NCI-H1436 (cell line): Measurements from ENCODE around the gene PRM3.

Experiments used
- DNase-seq: peaks from one replicate; lab custom pipeline; 2025; lab: John Stamatoyannopoulos, UW

Gene PRM3

GRCh38 chr16:11242658-11243057 is 30.8 kb downstream of the PRM3 start:
- DNase-seq, result no peak

- no peak for DNase-seq
These were observed 31.8 kb downstream of the PRM3 start for GRCh38 chr16:11241480-11242204.

DNA sequence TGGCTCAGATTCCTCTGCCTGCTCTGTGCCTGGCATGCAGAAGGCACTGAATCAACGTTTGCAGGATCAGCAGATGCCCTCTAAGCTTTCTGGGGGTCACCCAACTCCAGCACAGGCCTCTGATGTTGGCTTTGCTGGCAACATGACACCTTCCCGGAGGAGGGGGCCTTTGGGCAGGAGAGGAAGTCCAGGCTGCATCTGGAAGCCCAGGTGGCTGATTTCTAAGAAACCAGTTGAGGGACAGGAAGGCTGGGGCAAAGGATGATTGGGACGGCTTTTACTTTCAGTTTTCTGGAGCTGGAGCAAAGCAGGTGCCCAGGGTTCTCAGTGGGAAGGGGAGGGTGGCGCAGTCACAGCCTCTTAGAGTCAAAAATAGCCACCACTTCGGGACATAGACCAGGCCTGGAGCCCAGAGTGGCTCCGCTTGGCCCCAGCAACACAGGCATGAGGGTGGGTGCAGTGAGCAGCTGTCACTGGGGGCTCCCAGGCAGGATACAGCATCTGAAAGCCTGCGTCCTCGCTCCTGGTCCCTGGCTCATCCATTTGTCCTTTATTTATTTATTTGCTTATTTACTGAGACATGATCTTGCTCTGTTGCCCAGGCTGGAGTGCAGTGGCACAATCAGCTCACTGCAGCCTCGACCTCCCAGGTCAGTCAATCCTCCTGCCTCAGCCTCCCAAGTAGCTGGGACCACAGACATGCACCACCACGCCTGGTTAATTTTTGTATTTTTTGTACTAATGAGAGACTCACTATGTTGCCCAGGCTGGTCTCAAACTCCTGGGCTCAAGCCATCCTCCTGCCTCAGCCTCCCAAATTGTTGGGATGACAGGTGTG is 32.6 kb downstream of the PRM3 start:
- no peak for DNase-seq

DNA sequence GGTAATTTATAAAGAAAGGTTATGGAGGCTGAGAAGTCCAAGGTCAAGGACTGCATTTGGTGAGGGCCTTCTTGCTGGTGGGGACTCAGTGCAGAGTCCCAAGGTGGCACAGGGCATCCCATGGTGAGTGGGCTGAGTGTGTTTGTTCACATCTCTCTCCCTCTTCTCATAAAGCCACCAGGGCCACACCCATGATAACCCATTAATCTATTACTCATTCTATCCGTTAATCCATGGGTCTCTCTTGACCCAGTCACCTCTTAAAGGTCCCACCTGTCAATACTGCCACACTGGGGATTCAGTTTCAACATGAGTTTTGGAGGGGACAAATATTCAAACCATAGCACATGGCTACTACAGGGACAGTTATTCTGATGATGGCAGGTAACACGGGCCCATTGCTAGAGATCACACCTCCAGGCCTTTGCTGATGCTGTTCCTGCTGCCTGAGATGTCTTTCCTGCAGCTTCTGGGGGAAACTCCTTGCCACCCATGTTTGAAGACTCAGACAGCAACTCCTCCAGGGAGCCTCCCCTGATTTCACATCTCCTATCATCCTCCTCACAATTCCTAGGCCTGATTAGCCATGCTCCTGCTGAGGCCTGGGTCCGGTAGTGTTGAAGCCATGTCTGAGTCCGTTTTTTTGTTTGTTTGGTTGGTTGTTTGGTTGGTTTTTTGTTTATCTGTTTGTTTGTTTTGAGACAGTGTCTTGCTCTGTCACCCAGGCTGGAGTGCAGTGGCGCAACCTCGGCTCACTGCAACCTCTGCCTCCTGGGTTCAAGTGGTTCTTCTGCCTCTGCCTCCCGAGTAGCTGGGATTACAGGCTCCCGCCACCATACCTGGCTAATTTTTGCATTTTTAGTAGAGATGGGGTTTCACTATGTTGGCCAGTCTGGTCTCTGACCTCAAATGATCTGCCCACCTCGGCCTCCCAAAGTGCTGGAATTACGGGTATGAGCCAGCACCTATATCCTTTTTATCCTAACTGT is 33.5 kb downstream of the PRM3 start:
- no peak for DNase-seq

GRCh38 chr16:11238272-11239202 is 34.9 kb downstream of the PRM3 start:
- DNase-seq, result no peak

- DNase-seq, result no peak
These were observed 36.8 kb downstream of the PRM3 start for GRCh38 chr16:11236461-11237254.

GRCh38 chr16:11235703-11235991 is 37.8 kb downstream of the PRM3 start:
- DNase-seq, result no peak

- DNase-seq, result no peak
These were observed 38.3 kb downstream of the PRM3 start for GRCh38 chr16:11234884-11235702.

GRCh38 chr16:11233727-11234376 is 39.6 kb downstream of the PRM3 start:
- DNase-seq, result no peak

DNA sequence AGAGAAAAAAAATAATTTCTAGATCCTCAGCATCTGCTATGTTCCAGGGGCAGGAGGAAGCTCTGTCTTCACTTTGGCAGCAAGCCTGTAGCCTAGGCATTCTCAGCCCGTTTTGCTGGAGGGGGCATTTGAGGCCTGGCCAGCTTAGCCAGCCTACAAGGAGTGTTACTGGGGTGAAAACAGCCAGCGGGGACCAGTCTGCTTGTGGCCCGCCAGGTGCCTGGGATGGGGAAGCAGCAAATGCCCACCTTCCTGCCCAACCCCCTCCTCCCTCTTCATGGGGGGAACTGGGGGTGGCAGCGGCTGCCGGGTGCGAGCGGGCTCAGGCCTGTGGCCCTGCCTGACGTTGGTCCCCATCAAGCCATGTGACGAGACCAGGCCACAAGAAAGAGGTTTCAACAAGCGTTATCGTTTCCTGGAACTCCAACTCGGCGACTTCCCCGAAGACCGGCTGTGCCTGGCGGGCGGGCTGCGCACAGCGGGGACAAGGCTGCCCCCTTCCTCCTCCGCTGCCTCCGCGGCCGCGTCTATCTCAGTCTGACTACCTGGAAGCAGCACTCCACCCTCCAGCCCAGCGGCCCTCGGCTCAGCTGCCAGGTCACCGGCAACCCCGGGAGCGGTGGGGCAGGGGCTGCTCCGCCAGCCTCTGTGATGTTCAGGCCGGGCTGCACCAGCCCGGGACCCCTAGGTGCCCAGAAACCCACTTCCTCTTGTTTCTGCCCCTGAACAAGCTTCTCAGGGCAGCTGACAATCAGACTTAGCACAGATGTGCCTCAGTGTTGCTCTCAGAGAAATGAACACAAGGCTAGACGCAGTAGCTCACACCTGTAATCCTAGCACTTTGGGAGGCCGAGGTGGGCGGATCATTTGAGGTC is 40.3 kb downstream of the PRM3 start:
- DNase-seq, result no peak

DNA sequence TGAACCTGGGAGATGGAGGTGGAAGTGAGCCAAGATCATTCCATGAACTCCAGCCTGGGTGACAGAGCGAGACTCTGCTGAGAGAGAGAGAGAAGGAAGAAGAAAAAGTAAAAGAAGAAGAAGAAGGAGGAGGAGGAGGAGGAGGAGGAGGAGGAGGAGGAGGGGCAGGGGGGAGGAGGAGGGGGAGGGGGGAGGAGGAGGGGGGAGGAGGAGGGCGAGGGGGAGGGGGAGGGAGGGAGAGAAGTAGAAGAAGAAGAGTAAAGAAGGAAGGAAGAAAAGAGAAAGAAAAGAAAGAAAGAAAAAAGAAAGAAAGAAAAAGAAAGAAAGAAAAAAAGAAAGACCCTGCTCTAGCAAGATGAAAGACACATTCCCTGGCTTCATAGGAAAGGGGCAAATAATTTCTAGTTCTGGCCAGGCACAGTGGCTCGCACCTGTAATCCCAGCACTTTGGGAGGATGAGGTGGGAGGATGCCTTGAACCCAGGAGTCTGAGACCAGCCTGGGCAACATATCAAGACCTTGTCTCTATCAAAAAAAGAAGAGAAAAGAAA is 41.1 kb downstream of the PRM3 start:
- DNase-seq, result no peak

- DNase-seq, result no peak
These were observed 42.0 kb downstream of the PRM3 start for GRCh38 chr16:11231367-11231970.

- no peak for DNase-seq
These were observed 43.5 kb downstream of the PRM3 start for GRCh38 chr16:11229906-11230305.

DNA sequence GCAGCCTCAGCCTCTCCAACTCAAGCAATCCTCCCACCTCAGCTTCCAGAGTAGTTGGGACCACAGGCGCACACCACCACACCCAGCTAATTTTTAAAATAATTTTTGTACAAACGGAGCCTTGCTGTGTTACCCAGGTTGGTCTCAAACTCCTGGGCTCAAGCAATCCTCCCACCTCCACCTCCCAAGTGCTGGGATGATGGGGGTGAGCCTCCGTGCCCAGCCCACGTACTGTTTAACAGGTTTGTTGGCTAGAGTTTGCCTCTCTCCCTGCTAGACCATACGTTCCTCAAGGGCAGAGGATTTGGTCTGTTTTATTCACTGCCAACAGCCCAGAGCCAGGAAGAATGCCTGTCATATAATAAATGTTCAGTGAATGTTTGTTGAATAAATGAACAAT is 44.0 kb downstream of the PRM3 start:
- DNase-seq, result no peak

- DNase-seq, result no peak
These were observed 47.5 kb downstream of the PRM3 start for GRCh38 chr16:11225677-11226549.
